HG03520 (cell line): ENCODE results near the gene ZBTB20.
"Not testable (repeated sequence)": the region's sequence is repeated elsewhere in the genome, so short reads cannot be mapped to it uniquely, and the experiment has no call there.

Source experiments
- ATAC-seq: cut with Tn5 transposase; IDR thresholded peaks from one replicate; pipeline ENCODE4 v1.9.1; 2021; ENCODE audit warnings: mild to moderate bottlenecking, moderate library complexity; ENCODE audit not compliant: unreplicated experiment

ZBTB20 gene

DNA sequence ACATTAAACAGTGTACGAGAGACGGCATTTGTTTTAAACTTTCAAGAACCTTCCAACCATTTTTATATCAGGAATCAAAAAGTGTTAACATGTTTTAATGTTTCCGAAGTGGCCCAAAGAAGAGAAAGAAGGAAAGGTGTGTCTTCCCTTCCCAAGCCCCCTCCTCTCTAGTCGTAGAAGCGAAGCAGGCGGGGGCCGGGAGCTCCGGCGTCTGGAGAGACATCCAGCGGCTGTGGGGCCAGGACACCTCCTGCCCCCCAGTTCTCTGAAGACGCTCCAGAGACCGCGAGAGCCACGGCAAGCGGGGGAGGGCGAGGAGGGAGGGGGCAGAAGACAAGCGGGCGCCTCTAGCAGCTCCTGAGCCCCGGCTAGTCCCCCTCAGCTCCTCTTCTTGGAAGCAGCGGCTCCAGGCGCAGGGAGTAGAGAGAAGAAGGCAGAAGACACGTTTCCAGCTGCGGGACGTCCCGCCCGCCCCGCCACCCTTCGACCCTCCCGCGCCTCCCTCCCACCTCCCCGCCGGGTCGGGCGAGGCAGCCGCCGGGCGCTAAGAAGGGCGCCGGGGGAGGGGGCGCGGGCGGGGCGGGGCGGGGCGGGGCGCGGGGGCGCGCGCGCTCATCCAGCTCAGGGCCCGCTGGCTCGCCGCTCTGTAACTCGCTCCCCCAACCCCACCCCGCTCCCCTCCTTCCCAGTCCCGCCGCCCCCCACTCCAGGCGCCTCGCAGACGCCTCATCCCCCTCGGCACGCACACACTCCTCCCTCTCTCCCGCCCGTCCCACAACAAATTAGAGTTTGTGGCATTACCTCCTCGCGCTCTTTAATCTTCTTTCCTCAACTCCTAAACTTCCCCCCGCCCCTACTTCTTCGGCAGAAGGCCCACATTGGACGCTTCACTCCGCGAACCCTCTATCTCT, at the start of gene ZBTB20:
Gene ZBTB20 (minus strand): TSS at position 871 of the 911 bp plus-strand sequence.
- ATAC-seq = peak; percentile 27

DNA sequence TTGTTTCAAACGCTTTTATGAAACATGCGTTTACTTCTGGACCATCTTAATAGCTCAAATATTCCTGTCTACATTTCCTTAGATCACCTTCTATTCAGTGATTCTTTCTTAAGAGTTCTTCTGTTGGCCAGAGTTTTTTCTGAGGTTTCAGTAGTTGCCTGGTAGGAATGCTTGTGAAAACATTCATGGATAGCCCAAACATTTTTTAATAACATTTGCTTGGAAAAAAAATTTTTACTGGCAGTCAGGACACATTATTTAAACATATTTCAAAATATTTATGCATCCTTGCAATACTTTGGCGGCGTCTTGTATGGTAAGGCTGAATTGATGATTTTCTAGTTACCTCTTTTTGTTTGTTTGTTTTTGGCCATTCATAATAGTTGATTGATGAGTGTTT, 47.4 kb upstream of the ZBTB20 start:
- no peak for ATAC-seq

DNA sequence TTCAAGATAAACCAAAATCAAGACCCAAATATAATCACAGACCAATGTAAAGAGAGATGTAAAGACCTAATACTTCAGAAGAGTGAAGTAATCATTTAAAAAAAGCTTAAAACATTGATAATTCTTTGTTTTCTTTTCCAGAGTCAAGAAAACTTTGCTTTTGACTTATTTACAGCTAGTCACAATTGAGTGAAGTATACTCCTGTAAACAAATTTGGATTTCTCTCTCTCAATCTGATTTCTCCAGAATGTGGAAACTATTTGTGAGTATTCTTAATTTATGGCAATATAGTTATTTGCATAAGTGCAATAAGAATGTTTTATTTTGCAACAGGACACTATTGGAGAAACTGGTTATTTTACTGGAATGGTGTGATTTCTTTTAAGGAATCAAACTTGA, 43.7 kb upstream of the ZBTB20 start:
- ATAC-seq = no peak

DNA sequence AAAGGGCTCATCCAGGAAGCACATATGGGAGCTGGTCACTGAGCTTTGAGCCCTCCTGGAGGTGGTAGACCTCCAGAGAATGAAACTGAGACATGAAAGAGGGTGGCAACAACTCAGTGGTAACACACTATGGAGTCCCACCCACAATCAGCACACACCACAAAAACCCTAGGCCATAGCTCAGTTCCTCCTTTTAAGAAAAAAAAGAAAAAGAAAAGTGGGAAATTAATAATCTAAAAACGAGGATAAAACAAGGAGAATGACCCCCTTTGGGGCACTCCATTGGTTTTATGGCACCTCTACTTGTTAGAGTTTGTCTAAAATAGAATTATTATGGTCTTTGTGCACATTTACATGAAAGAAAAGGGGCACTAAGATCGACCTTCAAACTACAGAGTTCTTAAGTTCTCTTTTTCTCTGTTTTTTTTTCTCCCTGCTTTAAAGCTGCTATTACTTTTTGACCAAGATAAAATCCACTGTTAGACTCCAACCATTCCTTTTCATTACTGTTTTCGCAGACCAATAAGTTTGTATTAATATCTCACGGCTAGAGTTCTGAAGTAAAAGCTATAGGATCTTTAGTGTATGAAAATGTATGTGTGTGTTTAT, 40.2 kb upstream of the ZBTB20 start:
- ATAC-seq = peak; percentile 100

DNA sequence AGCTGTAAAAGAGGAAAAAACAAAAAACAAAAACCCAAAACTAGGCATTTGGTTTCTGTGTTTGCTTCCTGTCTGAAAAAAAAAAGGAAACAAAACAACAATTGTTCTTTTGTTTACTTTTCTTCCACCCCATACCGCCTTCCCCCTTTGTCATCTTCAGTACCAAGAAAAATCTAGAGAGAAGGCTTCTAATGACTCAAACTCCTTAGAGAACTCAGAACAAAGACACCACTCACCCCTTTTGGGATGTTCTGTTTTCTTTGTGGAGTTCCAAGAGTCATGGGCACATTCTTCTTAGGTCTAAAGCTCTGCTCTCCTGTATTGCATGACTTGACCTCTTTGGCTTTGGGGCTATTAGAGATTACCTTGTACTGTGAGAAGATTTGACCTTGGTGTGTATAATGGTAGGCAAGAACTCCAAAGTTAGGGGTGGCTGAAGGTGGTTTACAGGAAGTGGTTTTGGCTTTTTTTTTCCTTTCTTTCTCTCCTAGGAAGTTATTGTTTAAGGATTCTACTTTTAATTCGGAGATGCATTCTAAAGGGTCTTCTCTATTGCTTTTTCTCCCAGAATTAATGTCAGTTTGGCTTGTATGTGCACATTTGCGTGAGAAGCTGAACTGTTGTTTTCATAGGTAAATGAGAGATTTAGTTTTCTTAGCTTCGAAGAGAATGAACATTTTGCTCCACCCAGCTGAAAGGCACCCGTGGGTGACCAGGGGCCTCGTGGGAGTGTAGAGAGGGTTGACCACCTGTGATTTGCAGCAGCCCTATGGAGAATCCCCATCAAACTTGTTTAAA, 39.5 kb upstream of the ZBTB20 start:
- peak; percentile 29 for ATAC-seq

DNA sequence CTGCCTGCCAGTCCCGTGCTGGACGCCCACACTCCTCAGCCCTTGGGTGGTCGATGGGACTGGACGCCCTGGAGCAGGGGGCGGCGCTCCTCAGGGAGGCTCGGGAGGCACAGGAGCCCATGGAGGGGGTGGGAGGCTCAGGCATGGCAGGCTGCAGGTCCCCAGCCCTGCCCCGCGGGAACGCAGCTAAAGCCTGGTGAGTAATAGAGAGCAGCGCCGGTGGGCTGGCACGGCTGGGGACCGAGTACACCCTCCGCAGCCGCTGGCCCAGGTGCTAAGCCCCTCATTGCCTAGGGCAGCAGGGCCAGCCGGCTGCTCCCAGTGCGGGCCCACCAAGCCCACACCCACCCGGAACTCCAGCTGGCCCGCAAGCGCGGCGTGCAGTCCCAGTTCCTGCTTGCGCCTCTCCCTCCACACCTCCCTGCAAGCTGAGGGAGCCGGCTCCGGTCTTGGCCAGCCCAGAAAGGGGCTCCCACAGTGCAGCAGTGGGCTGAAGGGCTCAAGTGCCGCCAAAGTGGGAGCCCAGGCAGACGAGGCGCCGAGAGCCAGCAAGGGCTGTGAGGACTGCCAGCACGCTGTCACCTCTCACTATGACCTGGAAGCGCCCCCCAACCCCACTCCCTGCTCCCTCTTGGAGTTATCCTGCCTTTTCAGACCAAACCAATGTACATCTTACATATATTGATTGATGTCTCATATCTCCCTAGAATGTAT, 37.9 kb upstream of the ZBTB20 start:
- ATAC-seq = not testable (repeated sequence)

DNA sequence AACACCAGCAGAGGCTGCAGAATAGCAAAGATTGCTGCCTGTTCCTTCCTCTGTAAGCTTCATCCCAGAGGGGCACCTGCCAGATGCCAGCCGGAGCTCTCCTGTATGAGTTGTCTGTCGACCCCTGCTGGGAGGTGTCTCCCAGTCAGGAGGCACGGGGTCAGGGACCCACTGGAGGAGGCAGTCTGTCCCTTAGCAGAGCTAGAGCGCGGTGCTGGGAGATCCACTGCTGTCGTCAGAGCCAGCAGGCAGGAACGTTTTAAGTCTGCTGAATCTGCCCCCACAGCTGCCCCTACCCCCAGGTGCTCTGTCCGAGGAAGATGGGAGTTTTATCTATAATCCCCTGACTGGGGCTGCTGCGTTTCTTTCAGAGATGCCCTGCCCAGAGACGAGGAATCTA, 31.8 kb upstream of the ZBTB20 start:
- ATAC-seq = not testable (repeated sequence)

DNA sequence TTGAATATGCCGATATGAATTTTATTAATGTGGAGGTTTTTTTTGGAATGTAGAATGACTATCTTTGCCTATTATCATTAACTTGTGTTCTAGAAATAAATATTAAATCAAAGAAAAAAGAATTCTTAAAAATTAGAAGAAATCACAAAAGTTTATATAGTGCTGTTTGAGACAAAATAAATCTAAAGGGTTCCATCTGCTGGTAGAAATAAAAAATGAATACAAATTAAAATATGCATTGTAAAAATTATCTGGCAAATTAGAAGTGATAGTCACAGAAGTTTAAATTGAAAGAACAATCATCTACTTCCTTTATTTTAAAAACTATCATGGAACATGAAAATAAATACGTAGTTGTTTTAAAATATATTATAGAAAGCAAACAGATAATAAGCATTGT, 22.7 kb upstream of the ZBTB20 start:
- ATAC-seq = no peak

DNA sequence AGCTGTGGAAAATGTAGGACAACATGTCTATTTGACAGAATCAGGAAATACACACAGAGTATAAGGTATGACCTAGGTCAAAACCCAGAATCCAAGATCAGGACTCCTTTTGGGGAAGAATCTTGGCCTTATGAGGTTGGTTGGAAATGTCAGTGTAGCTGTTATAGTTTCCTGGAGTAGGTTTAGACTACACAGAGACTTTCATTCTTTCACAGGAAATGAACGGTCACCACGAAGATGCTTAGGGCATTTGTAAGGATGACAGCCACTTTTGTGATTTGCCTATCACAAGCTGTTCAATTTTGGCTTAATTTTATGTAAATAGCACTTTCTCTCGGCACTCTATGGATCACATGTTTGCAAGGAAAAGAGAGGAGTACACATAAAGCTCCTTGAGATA, 18.6 kb upstream of the ZBTB20 start:
- no peak for ATAC-seq

DNA sequence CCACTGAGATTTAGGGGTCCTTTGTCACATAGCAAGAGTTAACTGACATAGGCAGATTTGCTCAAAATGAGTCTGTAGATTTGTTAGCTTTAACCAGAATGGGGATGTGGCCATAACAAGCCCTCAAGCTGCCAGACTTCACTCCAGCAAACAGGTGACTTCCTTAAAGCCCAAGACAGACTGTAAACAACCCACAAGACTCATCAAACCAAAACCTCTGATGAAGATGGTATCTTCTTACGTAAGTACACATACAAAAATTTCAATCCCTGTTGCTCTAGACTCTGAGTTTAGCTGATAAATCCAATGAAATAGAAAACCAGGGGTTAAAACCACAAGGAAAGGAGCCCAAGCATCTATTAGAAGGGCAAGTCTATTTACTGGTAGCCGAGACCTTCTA, 18.2 kb upstream of the ZBTB20 start:
- no peak for ATAC-seq

DNA sequence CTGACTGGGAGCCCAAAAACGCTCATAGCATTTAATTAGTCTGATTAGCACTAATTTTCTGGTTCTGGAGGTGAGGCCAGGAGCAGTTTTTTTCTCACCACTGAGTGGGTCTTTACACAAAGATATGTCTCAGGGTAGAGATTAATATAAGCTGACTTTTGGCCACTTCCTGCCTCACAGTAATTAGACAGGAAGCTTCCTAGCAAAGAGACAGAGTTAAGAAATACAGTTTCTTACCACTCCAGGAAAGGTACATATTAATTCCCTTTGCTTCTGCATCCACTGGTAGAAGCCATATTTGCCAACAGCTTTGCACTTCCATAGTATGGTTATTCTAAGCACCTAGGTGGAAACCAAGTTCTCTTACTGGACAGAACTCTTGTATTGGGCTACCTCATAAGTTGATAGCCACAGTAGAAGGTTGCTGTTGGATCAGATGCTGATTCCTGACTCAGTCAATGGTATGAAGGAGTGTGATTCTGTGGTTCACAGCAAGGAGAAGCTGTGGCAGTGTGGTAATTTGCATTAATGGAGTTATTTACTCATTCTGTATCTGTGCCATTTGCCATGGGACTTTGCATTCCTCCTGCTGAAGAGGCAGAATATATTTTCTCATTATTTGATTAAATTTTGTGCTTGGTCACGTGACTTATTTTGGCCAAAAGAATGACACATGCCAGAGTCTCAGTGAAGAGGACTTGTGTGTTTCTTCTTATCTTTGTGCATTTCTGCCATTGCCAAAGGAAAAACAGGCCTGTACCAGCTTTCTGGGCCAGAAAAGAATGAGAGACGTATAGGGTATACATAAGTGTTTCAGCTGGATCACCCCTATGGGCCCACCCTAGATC, 17.5 kb upstream of the ZBTB20 start:
- no peak for ATAC-seq

DNA sequence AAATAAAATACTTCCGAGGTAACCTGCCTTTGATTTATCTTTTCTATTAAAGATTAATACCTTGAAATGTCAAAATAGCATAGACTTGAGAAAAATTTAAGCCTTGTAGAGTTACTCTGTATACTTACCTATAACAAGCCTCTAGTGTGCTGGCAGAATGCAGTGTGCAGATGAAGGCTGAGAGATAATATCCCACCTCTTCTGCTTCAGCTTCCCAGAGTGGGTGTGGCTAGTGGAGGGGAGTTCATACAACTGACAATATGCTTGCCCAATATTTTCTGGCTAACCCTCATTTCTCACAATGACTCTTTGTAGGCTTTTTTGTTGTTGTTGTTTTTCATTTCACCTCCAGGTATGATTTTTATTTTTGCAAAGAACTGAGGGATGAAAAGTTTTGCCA, 15.7 kb upstream of the ZBTB20 start:
- no peak for ATAC-seq

DNA sequence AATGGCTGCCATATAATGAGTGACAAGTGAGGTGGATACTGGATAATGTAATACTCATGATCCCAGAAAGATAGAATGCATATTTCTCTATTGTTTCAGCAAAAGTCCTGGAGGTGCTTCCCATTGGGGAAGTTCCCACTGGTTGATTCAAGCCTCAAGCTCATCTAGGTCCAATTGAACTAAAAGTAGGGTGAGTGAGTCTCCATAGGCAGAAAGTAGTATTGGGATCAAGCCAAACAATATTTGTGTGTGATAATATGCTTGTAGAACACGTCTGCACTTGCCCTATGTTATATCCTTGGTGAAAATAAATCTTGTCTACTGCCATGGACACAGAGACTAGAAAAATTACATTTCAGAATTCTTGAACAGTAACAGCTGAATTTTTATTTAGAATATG, 14.8 kb upstream of the ZBTB20 start:
- ATAC-seq = no peak

DNA sequence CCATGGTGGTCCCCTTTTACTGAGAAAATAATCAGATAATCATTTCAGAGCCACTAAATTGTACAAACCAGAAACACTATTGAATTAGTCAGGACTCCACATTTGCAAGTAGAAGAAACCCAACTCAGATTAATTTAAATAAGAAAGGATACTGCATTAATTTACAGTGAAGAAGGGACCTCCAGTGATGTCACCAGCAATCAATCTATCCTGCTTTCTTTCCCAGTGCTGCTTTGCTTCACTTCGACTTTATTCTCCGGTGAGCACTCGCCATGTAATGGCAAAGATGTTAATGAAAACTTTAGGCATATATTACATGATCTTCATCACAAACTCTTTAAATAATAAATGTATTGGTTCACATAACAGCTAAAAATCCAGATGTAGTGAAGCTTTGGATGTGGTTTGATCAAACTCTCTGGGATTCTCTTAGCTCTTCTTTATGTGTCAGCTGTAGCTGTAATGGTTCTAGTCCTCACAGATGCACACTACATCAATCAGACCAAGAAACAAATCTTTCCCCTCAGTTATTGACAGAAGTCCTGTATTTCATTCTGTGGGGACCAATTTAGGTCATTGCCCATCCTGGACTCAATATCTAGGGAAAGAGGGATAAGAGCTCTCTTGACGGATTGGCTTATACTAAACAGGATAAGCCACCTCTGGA, 14.2 kb upstream of the ZBTB20 start:
- ATAC-seq = no peak

DNA sequence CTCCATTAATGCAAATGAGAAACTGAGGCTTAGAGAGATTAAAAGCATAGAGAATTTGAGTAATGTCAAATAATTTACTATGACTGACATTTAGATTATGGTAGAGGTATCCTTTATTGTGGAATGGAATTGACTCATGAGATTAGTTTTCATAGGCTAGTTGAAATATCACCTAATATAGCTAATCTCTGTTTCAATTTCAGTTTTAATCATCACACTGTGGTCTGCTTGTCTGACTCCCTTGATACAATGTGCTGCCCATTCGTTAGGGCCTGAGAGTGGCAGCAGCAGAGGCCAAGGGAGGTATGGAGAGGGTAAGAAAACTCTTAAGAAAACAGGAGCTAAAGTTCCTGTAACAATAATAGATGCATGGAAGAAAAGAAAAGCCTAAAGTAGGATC, 13.2 kb upstream of the ZBTB20 start:
- ATAC-seq = peak; percentile 98

DNA sequence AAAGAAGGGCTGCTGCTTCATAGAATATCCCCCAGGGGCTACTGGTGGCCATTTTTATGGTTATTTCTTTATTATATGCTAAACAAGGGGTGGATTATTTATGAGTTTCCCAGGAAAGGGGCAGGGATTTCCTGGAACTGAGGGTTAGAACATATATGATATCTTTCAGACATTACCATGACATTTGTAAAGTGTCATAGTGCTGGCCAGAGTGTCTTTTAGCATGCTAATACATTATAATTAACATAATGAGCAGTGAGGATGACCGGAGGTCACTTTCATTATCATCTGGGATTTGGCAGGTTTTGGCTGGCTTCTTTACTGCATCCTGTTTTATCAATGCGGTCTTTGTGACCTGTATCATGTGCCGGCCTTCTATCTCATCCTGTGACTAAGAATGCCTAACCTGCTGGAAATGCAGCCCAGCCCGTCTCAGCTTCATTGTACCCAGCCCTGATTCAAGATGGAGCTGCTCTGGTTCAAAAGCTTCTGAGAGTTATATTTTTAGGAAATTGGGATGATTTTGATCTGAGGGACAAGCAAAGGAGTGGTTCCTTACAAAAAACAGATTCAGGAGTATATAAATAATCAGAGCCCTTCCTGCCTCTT, 9.1 kb upstream of the ZBTB20 start:
- ATAC-seq = no peak

DNA sequence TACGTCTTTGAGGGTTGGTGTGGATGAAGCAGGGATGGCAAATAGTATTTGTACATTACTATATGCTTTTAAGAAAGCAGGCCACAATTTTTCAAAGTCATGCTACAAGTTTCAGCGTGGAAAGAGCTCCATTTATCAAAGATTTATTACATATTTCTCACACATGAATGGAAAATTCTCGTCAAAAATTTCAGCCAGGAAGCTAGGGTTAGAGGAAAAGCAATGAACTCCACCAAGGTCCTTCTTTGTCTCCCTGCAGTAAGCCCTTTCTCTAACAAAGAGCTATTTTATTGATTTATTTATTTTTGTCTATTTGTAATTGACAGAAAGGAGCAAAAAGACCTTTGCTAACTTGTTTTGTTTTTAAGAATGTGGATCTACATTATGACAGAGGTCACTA, 7.5 kb upstream of the ZBTB20 start:
- no peak for ATAC-seq

DNA sequence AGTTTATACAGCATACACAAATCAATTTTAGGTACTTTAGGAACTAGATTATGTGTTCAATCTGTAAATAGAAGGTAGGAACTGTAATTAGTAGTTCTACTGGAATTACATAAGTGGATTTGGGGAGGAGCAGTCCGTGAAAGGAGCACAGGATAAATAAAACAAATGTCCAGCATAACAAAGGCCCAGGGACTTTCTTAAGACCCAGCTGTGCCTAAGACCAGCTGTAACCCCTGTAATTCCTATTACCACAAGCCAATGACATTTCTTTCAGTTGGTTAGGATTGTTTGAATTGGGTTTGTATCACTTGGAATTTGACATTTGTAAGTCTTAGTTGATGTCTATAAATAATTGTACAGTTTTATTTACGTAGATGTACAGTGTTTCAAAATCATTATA, 4.8 kb upstream of the ZBTB20 start:
- no peak for ATAC-seq

DNA sequence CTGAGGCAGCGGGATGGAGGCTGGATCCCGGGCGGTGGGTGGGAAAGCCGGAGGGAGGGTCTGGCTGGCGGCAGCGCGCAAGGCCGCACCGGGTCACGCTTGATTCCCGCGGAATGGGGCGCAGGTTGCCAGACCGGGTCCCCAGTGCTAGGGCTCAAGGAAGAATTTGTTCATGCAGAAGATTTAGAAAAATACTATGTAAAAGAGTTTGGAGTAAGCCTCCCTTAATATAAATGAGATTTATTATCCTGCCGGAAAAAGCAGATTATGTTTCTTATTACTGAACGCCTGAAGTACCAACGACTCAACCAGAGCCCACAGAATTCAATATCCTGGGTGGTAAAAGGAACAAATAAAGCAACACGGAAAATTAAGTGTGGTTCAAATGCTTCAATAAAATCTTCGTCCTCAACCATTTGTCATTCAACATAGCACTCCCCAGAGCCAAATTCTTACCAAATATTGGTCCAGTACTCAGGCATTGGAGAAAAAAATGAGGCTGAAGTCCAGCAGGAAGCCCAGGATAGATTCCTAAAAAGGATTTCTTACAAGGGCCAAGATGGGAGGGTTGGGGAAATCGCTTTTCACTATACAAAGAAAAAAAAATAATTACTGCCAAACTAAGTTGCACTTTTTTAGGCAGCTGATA, 1.2 kb upstream of the ZBTB20 start:
- ATAC-seq = no peak
